ENCODE results near the gene SEL1L.
"Not testable (repeated sequence)": the region's sequence is repeated elsewhere in the genome, so short reads cannot be mapped to it uniquely, and the experiment has no call there.

Gene SEL1L

GRCh38 chr14:81474148-81474492, 59.5 kb downstream of the SEL1L start:
- DNase-seq (ENCODE audit: low spot score) = peak; percentile 13

- DNase-seq (ENCODE audit: low spot score) = no peak
Measured at GRCh38 chr14:81473456-81474147, 60.1 kb downstream of the SEL1L start.

- DNase-seq (ENCODE audit: low spot score) = no peak
Measured at GRCh38 chr14:81472096-81472800, 61.4 kb downstream of the SEL1L start.

- DNase-seq (ENCODE audit: low spot score) = no peak
Measured at GRCh38 chr14:81471062-81471461, 62.6 kb downstream of the SEL1L start.

GRCh38 chr14:81470557-81470826, 63.2 kb downstream of the SEL1L start:
- not testable (repeated sequence) for DNase-seq (ENCODE audit: low spot score)

GRCh38 chr14:81466854-81467253, 66.8 kb downstream of the SEL1L start:
- no peak for DNase-seq (ENCODE audit: low spot score)

GRCh38 chr14:81465507-81466228, 68.0 kb downstream of the SEL1L start:
- no peak for DNase-seq (ENCODE audit: low spot score)

- DNase-seq (ENCODE audit: low spot score) = not testable (repeated sequence)
Measured at GRCh38 chr14:81465003-81465392, 68.7 kb downstream of the SEL1L start.

GRCh38 chr14:81464253-81465002, 69.2 kb downstream of the SEL1L start:
- DNase-seq (ENCODE audit: low spot score) = peak; percentile 82

- not testable (repeated sequence) for DNase-seq (ENCODE audit: low spot score)
Measured at GRCh38 chr14:81462356-81462755, 71.3 kb downstream of the SEL1L start.

GRCh38 chr14:81459912-81460311, 73.7 kb downstream of the SEL1L start:
- no peak for DNase-seq (ENCODE audit: low spot score)

GRCh38 chr14:81458352-81458751, 75.3 kb downstream of the SEL1L start:
- DNase-seq (ENCODE audit: low spot score) = no peak

GRCh38 chr14:81455390-81455789, 78.3 kb downstream of the SEL1L start:
- DNase-seq (ENCODE audit: low spot score) = no peak

- DNase-seq (ENCODE audit: low spot score) = no peak
Measured at GRCh38 chr14:81454572-81455218, 79.0 kb downstream of the SEL1L start.

- DNase-seq (ENCODE audit: low spot score) = peak; percentile 63
Measured at GRCh38 chr14:81453166-81453766, 80.4 kb downstream of the SEL1L start.

GRCh38 chr14:81452341-81453133, 81.1 kb downstream of the SEL1L start:
- no peak for DNase-seq (ENCODE audit: low spot score)

GRCh38 chr14:81450976-81451375, 82.7 kb downstream of the SEL1L start:
- DNase-seq (ENCODE audit: low spot score) = no peak

GRCh38 chr14:81450100-81450531, 83.5 kb downstream of the SEL1L start:
- DNase-seq (ENCODE audit: low spot score) = no peak

- DNase-seq (ENCODE audit: low spot score) = no peak
Measured at GRCh38 chr14:81449576-81449975, 84.1 kb downstream of the SEL1L start.

- no peak for DNase-seq (ENCODE audit: low spot score)
Measured at GRCh38 chr14:81449114-81449513, 84.5 kb downstream of the SEL1L start.
